Esophagus (tissue), 2 donors: ENCODE results near the gene C2CD3. TPM values are rescaled to one million over a fixed set of nuclear protein-coding genes. Genes with fewer than 3 reads are reported as not detected.

Experiments
- polyA plus RNA-seq, 2 donors: library from polyadenylated mRNA; stranded (reverse); fragments of 200-250 nt; gene quantifications; one replicate each; pipeline ENCODE4 v1.2.3, GENCODE V29; 2013
- donor health status: healthy with polysubstance abuse.
- donor health status: Bipolar disorder and iron deficiency.

C2CD3 gene
- polyA plus RNA-seq, 2 donors: 5.4 to 6.4 TPM

Other genes with a start within 250 kb of the C2CD3 start
- not detected for gene DNAJB13, start 220.0 kb downstream of the C2CD3 start, polyA plus RNA-seq
- 1 to 10 TPM; 3.0 to 5.0 TPM for gene UCP2, start 188.2 kb downstream of the C2CD3 start, polyA plus RNA-seq
- 1 to 10 TPM in 1 of 2 donors, under 1 TPM in 1; 0.41 to 1.4 TPM for gene UCP3, start 161.9 kb downstream of the C2CD3 start, polyA plus RNA-seq
- gene PPME1, start 287 bp upstream of the C2CD3 start, polyA plus RNA-seq: 10 to 100 TPM; 25.9 to 27.0 TPM
- gene P4HA3, start 140.6 kb upstream of the C2CD3 start, polyA plus RNA-seq: under 1 TPM; 0.04 to 0.08 TPM
- gene PGM2L1, start 227.4 kb upstream of the C2CD3 start, polyA plus RNA-seq: under 1 TPM; 0.24 to 0.51 TPM